HG03342 (cell line): Measurements from ENCODE around the gene RPS24.
"Not testable (repeated sequence)": the region's sequence is repeated elsewhere in the genome, so short reads cannot be mapped to it uniquely, and the experiment has no call there.

Source experiments
- ATAC-seq: cut with Tn5 transposase; IDR thresholded peaks from one replicate; pipeline ENCODE4 v1.9.1; 2021; ENCODE audit warnings: mild to moderate bottlenecking, moderate library complexity; ENCODE audit not compliant: unreplicated experiment

The RPS24 gene

DNA sequence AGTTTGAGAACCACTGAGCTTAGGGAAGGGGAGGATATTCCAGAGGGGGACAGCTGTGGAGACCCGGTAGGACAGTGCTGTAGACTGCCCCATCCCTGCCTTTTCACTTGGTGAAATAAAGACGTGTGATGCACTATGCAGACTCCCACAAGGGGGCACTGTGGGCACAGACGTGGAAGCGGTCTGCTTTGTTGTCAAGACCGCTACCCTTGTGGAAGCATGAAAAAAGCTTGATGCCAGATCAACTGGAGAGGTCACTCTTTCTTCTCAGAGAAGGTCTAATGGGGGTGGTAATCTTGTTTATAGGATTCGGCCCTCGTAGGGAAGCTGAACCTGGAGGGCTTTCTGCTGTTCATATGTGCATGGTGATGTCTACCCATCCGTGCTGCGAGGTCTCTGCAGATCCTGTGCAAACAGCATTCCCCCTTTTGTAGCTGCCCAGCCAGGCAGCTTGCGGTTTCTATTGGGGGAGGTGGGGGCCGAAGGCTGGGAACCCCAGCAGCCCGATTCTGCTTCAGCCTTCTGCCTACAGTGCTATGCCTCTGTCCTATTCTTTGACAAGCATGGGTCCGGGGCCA lies 13.7 kb downstream of the RPS24 start:
- peak; percentile 62 for ATAC-seq

- ATAC-seq, result no peak
Measured at GRCh38 chr10:78049851-78050250, 16.2 kb downstream of the RPS24 start.

DNA sequence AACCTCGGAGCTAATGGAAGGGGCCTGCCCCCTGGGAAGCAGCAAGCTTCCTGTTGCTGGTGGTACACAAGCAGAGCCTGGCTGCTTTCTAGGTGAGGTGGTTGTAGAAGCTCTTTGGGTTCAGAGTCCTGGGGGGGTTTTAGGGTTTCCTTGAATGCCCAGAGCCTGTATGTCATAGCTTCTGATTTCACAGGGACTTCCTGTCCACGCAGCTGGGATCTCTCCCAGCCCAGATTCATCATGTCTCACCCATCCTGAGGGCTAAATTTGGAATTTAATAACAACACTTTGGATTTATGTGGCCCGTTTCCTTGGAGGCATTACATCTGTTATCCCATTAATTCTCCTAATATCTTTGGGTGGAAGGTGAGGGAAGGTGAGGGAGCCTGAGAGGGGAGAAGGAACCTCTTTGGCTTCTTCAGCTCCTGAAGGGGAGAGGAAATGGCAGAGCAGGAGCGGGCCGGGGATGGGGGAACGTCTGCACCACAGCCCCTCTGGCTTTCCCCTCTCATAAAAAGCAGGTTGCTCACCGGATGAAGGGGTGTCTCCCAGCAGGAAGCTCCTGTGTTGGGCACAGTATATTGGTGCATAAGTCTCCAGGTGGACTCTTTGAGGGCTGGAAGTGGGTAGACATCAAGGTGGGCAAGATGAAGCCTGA lies 19.7 kb downstream of the RPS24 start:
- no peak for ATAC-seq

DNA sequence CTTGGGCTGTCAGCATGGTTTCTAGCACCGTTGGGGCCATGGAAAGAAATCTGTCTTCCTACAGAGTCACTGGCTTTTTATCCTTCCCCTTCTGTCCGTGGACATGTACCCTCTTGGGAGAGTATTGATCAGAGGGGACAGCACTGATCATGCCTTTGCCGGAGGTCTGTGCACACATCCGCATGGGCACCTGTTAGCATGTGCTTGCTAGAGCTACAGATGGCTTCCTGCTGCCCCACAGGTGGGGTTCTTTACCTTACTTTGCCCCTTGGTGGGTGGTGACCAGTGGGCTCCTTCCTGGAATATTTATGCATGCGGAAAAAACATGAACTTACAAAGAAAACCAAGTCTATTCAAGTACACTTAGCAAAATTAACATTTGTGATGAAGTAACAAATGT lies 24.9 kb downstream of the RPS24 start:
- no peak for ATAC-seq

GRCh38 chr10:78059906-78060702 lies 26.4 kb downstream of the RPS24 start:
- ATAC-seq, result no peak

DNA sequence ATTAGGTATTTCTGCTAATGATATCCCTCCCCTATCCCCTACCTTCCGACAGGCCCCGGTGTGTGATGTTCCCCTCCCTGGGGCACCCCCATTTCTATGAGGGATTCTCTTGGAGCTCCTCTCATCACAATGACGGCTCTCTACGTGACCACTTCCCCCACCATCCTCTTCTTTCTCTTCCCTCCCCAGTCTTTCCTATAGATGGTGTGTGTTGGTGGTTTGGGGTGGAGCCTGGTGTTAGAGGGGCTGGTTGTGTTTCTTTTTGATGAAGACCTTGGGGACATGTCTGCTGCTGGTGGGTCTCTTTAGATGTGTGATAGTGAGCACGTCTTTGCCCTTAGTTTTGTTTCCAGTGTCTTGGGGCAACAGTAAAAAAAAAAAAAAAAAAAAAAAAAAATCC lies 28.6 kb downstream of the RPS24 start:
- ATAC-seq, result no peak

DNA sequence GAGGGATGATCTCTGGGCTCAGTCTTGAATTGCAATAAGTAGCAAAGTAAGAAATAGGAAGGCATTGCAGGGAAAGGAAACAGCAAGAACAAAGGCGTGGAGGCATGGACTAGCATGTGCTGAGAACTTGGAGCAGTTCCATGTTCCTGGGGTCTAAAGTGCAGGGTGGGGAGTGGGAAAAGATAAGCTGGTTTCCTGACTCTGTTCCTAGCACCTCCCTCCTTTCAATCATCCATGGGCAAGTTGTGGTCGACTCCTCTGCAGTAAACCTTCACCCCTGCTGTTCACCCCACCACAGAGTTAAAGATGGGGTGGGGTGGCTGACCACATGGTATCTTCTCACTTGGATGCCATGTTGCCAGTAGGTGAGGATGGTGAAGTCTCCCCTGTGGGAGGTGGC lies 29.6 kb downstream of the RPS24 start:
- ATAC-seq, result no peak

DNA sequence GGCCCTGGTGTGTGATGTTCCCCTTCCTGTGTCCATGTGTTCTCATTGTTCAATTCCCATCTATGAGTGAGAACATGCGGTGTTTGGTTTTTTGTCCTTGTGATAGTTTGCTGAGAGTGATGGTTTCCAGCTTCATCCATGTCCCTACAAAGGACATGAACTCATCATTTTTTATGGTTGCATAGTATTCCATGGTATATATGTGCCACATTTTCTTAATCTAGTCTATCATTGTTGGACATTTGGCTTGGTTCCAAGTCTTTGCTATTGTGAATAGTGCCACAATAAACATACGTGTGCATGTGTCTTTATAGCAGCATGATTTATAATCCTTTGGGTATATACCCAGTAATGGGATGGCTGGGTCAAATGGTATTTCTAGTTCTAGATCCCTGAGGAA lies 31.3 kb downstream of the RPS24 start:
- not testable (repeated sequence) for ATAC-seq

DNA sequence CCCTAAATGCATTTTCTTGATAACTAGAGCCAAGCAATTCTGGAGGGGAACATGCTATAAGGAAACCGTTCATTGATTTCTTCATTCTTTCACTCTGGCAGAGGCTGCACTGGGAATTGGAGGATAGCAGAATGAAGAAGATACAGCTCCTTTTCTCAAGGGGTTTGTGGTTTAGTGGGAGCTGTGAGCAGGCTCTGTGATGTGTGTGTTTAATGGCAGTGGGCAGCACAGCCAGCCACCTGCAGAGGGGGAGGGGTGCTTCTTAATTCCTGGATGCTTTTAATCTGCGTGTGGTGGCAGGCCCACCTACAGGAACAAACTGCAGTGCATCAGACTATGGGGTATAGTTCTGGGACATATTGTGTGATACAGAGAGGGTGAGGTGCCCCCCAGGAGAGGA lies 31.9 kb downstream of the RPS24 start:
- ATAC-seq, result no peak

GRCh38 chr10:78066012-78066411 lies 32.3 kb downstream of the RPS24 start:
- ATAC-seq, result no peak

DNA sequence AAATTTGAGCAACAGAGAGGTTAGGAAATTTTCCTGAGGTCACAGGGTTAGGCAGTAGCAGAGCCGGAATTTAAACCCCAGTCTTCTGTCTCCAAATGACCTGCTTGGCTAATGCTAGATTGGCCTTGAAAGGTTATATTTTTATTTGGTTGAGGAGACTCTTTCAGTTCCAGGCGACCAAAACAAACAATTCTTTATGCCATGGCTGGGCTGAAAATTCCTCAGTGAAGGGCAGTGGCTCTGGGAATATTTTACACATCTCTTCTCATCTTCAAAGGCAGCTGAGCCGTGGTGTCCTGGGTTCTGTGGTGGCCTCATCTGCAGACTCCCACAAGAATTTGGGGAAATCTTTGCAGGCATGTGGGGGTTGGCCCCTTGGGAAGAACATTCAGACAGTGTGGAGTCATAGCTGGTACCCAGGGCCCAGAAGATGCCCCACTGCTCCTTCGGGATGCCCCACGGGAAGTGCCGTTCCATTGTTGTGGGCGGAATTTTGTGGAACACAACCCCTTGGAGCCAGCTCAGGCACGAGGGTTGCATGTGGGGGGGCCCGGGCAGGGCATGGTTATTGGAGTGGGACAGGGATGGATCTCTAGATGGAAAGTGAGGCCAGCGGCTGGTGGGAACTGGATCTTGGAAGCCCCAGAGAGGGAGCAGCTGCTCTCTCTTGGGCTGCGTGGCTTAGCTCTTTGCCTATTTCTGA lies 33.2 kb downstream of the RPS24 start:
- ATAC-seq, result no peak

- ATAC-seq, result no peak
Measured at GRCh38 chr10:78069151-78069550, 35.5 kb downstream of the RPS24 start.

DNA sequence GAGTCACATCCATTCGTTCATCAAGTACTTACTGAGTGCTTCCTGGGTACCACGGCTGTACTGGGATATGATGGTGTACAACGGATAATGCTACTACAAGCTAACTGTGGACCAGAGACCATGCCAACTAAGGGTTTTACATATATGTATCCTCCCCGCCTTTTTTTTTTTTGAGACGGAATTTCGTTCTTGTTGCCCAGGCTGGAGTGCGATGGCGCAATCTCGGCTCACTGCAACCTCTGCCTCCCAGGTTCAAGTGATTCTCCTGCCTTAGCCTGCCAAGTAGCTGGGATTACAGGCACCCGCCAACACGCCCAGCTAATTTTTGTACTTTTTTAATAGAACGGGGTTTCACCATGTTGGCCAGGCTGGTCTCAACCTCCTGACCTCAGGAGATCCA lies 36.4 kb downstream of the RPS24 start:
- not testable (repeated sequence) for ATAC-seq

GRCh38 chr10:78070726-78071125 lies 37.1 kb downstream of the RPS24 start:
- no peak for ATAC-seq

DNA sequence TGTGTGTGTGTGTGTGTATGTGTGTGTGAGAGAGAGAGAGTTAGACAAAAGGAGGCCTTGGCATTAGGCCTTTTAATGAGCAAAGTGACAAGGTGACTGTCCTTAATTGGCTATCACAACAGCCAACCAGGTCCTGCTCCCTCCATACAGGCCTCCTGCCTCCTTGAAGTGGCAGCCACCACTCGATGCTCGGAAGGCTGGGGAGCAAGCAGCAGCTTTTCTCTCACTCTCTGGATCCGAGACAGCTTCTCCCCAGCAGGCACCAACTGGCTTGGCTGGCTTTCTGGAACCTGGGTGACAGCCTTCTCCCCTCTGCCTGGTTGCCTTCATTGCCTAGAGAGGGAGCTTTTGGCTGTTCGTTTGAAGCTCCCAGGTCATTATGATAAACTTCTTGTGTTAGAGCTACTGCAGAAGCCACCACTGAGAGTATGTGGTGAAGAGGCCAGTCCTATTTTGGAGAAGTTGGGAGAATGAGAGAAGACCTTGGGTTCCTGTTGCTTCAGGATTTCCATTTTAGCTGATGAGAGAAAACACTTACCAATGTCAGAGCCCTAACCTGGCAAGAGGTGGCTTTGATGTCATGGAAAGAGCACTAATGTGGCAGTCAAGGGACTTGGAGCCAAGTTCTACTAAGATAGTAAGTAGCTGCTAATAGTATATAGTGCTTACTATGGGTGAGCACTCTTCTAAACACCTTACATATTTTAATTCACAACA lies 37.6 kb downstream of the RPS24 start:
- ATAC-seq, result no peak

DNA sequence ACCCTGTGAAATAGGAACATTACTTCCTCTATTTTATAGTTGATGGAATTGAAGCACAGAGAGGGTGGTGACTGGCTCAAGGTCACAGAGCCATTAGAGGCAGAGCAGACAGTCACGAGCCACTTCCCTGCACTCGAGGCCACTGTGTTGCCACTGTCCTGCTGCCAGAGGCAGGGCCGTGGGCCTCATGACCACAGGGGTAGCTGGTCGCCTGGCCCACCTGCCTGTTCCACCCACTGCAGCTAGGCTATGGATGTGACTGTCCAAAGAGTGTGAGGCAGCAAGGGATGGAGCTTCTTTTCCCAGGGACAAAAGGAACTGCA lies 38.2 kb downstream of the RPS24 start:
- no peak for ATAC-seq

- no peak for ATAC-seq
Measured at GRCh38 chr10:78072504-78072903, 38.8 kb downstream of the RPS24 start.

- ATAC-seq, result not testable (repeated sequence)
Measured at GRCh38 chr10:78075806-78076205, 42.1 kb downstream of the RPS24 start.

DNA sequence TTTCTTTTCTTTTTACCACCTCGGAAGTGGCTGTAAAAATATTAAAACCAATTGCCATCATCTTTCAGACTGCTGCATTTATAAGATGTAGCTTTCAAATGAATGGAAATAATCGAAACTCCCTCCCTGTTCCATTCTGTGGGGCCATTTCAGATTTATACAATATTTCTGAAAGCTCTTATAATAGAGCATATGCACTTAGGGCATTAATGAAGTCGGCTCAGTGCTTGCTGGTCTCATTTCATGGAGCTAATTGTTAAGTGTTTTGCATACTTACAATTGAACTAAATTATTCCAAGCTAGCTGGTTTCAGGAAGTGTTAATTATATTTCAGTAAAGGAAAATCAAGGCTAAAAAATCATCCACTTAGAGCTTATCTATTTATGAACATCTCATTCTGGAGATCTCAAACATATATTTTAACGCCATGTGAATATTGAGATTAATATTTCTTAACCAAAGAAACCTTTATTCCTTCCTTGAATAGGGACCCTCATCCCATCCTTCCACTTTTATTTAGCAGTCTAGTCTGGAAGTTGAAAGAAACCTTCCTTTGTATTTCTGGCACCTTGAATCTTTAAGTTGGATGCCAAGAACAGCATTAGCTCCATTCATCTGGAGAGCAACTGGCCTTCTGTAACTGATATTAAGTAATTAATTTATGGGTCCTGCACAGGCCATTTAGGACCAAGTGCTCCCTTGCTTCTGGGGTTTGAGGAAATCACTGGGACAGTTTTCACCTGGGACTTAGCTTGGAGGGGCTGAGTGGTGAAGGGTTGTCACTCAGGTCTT lies 45.1 kb downstream of the RPS24 start:
- ATAC-seq, result no peak

DNA sequence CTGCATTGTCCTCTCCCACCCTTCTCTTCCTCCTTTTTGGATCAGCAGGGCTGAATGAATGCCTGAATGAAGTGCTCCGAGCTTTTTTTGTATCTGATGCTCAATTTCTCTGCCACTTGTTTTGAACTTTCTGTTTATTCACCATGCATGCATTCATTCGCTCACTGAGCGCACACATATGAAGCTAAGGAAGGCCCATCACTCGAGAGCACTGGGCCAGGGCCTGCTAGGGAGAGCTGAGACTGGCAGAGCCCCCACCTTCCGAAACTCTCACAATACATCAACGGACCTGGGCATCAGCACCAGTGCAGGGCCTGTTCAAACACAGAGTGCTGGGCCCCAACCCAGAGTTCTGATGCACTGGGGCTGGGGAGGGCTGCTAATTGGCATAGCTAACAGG lies 45.7 kb downstream of the RPS24 start:
- no peak for ATAC-seq
